SHP77 treated with DMSO at 0.1 percent for 48 hours (cell line): Measurements from ENCODE around the gene CYP2A7.
"Not testable (repeated sequence)": the region's sequence is repeated elsewhere in the genome, so short reads cannot be mapped to it uniquely, and the experiment has no call there.

Source experiments
- DNase-seq: peaks from one replicate; lab custom pipeline; 2025; lab: John Stamatoyannopoulos, UW

CYP2A7 gene

DNA sequence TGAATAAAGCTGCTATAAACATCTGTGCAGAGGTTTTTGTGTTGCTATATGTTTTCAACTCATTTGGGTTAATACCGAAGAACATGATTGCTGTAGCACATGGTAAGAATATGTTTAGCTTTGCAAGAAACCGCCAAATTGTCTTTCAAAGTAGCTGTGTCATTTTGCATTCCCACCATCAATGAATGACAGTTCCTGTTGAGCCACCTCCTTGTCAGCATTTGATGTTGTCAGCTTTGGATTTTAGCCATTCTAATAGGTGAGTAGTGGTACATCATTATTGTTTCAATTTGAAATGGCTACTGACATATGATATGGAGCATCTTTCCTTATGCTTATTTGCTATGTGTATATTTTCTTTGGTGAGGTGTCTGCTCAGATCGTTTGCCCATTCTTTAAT lies 40.0 kb downstream of the CYP2A7 start:
- DNase-seq = not testable (repeated sequence)

DNA sequence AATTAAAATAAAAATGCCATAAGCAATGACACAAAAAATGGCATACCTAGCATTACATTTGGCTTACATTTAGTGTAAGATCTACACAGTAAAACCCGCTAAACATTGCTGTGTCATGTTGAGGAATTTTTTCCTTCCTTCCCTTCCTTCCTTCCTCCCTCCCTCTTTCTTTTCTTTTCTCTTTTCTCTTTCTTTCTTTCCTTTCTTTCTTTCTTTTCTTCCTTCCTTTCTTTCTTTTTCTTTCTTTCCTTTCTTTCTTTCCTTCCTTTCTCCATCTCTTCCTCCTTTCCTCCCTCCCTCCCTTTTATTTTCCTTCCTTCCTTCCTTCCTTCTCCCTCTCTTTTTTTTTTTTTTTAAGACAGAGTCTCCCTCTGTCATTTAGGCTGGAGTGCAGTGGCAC lies 43.6 kb downstream of the CYP2A7 start:
- DNase-seq = not testable (repeated sequence)

DNA sequence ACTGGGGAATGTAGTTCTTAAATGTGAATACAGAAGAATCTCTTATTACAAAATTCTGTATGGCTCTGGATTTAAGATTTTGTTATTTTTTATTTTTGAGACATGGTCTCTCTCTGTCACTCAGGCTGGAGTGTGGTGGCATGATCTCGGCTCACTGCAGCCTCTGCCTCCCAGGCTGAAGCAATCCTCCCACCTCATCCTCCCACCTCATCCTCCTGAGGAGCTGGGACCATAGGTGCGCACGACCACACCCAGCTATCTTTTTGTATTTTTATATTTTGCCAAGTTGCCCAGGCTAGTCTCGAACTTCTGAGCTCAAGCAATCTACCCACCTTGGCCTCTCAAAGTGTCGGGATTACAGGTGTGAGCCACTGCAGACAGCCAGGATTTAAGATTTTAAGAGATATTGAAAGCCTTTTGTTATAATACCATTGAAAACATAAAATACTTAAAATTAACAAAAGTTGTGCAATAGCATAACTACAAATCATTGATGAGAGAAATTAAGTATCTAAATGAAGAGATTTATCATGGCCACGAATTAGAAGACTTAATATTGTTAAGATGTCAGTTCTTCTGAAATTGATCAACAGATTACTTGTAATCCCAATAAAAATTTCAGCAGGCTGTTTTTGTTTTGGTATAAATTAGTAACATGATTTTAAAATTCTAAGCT lies 45.1 kb downstream of the CYP2A7 start:
- no peak for DNase-seq

DNA sequence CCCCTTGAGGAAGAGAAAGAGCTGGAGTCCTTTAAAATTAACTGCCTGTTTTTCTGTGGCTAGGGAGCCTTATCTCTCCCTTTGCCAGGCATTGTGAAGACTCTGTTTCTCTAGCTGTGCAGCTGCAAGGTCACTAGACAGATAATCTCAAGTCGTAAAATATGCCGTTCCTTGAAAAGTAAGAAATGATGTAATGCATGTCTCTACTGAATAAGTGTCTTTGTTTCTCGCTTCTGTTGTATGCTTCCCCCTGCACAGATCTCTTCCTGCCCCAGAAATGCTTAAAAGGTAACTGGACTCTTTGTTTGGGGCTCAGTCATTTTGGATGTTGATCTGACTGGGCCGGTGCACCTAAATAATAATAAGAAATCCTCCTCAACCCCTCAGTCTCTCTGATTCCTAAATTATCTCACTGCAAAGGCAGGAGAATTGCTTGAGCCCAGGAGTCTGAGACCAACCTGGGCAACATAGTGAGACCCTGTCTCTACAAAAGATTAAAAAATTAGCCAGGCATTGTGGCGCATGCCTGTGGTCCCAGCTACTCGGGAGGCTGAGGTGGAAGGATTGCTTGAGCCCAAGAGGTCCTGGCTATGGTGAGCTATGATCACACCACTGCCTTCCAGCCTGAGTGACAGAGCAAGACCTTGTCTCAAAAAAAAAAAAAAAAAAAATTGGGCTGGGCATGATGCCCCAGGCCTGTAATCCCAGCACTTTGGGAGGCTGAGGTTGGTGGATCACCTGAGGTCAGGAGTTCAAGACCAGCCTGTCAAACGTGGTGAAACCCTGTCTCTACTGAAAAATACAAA lies 48.1 kb downstream of the CYP2A7 start:
- not testable (repeated sequence) for DNase-seq

DNA sequence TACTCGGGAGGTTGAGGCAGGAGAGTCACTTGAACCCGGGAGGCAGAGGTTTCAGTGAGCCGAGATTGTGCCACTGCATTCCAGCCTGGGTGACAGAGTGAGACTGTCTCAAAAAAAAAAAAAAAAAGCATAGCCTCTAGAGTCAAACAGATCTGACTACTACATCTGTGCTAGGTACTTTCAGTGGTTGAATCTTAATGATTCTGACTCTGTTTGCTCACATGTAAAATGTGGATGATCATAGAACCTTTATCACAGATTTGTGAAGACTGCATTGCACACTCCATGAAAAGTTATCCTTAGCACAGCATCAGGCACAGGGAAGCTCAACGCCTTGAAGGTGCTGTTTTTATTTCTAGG lies 49.6 kb downstream of the CYP2A7 start:
- DNase-seq = not testable (repeated sequence)

DNA sequence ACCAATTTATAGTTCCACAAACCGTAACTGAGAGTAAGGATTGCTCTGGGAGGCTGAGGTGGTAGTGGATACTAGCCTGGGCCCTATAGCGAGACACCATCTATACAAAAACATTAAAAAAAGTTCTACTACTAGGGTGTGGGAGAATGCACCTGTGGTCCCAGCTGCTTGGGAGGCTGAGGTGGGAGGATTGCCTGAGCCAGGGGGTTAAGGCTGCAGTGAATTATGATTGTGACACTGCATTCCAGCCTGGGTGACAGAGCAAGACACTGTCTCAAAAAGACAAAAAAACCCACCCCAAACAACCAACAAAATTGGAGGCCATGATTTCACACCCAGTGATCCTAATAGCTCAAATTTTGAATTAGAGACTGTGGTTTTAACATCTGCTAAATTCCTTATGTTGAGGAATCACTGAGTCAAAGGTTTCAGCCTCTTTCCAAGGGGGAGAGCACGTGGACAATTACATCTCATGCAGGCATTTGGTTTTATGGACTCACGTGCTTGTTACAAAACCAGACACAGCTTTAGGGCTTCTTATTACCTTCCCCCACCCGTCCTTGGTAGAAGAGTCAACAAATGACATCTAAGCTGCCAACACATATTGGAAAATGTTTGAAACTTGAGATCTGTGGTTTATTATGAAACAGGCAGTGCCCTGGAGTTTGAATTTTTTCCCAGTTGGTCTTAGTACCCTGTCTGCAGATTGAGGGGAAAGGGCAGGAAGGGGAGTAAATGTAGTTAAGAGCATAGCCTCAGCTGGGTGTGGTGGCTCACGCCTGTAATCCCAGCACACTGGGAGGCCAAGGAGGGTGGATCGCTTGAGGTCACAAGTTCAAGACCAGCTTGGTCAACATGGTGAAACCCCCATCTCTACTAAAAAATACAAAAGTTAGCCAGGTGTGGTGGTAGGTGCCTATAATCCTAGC lies 50.3 kb downstream of the CYP2A7 start:
- DNase-seq = no peak

DNA sequence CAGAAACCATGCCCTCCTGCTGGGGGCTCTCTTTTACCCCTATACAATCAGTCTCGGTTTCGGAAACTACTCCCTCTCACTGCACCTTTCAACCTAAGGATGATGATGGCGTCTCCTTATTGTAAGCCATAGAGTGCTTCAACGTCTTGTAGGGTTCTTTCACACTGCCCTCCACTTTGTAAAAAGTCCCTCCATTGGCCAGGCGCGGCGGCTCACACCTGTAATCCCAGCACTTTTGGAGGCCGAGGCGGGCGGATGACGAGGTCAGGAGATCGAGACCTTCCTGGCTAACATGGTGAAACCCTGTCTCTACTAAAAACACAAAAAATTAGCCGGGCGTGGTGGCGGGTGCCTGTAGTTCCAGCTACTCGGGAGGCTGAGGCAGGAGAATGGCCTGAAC lies 51.3 kb downstream of the CYP2A7 start:
- not testable (repeated sequence) for DNase-seq

DNA sequence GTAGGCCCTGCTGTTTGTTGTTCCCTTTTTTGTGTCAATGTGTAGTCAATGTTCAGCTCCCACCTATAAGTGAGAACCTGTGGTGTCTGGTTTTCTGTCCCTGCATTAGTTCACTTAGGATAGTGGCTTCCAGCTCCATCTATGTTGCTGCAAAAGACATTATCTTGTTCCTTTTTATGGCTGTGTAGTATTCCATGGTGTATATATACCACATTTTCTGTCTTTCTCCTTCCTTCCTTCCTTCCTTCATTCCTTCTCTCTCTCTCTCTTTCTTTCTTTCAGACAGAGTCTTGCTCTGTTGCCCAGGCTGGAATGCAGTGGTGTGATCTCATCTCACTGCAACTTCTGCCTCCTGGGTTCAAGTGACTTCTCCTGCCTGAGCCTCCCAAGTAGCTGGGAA lies 52.8 kb downstream of the CYP2A7 start:
- no peak for DNase-seq

DNA sequence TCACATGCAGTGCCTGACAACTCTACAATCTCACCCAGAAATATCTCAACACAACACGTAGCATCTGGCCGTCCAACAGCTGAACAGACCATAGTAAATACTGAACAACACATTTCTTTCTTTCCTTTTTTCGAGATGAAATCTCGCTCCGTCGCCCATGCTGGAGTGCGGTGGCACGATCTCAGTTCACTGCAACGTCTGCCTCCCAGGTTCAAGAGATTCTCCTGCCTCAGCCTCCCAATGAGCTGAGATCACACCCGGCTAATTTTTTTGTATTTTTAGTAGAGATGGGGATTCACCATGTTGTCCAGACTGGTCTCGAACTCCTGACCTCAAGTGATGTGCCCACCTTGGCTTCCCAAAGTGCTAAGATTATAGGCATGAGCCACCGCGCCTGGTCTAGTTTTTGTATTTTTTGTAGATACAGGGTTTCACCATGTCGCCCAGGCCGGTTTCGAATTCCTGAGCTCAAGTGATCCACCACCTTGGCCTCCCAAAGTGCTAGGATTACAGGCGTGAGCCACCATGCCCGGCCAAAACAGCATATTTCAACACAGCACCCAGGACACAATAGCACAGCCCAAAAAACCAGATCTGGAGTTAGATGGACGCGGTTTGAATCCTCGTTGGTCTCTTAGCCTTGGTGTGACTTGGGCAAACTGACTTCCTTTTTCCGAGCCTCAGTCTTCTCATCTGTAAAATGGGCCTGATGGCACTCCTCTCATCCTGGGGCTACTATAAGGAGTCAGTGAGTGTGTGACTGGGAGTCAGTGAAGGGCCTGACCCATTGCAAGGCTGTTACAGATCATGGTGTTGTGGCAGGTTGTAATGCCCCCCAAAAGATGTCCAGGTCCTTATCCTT lies 54.4 kb downstream of the CYP2A7 start:
- no peak for DNase-seq

DNA sequence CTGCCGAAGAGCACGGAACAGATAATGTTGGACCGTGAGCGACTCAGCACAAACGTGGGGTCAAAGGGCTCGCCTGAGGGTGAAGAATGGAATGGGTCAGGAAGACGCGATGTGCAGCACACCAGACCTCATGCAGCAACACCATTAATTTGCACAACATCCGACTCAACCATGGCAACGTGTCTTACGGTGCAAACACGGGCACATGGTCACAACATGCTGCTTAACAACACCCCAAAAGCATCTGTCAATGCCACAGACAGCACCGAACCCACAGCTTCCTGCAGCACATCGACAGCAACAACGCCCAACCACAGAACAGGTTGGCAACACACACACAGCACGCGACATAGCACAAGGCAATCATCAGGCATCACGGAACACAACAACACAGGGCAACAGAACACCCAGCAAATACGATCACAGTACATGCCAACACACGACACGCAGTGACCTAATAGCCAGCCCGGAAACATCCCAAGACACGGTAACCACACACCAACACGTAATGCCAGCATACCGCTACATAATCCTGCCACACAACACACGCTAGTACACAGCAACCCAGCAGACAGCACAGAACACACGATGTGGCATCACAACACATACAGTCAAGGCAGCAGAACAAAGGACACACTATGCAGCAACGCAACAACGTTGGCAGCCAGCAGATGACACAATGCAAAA lies 55.2 kb downstream of the CYP2A7 start:
- not testable (repeated sequence) for DNase-seq

DNA sequence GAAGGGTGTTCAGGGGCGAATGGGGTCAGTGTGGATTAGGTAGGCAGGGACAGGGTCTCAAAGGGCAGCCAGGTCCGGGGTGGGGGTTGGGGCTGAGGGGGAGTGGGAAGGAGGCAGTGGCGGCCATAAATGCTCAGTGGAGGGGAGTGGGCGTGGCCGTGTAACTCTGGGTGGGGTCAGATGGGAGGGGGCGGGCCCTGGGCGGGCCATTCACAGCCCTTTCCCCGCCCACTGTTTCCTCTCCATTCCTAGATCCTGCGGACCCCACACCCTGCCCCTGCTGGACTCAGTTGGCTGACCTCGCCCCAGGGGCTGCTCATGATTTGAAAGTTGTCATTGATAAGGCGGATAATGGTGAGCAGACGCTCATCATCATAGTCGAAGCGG lies 55.7 kb downstream of the CYP2A7 start:
- not testable (repeated sequence) for DNase-seq

DNA sequence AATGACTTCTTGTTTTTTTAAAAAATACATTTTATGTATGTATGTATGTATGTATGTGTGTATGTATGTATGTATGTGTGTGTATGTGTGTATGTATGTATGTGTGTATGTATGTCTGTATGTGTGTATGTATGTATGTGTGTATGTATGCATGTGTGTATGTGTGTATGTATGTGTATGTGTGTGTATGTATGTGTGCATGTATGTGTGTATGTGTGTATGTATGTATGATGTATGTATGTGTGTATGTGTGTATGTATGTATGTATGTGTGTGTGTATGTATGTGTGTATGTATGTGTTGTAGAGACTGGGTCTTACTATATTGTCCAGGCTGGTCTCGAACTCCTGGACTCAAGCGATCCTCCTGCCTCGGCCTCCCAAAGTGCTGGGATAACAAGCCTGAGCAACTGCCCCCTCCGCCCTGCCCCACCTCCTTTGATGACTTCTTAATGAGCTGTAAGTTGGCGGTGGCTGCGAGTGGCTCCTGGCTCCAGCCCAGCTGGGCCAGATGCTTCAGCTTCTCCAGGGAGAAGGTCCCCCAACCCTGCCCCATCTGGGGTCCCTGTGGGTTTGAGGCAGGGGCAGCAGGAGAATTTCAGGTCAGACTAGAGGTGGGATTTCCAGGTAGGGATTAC lies 56.5 kb downstream of the CYP2A7 start:
- not testable (repeated sequence) for DNase-seq
